Trophoblast cell (in vitro differentiated cells and primary cell): ENCODE data around the gene RALA.

ENCODE experiments used
- DNase-seq, 2 donors: peaks; one replicate each; pipeline ENCODE4 v3.0.0-alpha.2; 2016
- H2AFZ ChIP-seq: 2 replicates; pipeline ENCODE4 v1.6.1; 2013; ENCODE audit warnings: low read length, moderate library complexity, mild to moderate bottlenecking; ENCODE audit not compliant: insufficient read depth, poor library complexity
- H2AK5ac ChIP-seq: 2 replicates; pipeline ENCODE4 v1.6.1; 2013; ENCODE audit warnings: mild to moderate bottlenecking, low read length
- H2BK120ac ChIP-seq: 2 replicates; pipeline ENCODE4 v1.6.1; 2013; ENCODE audit warnings: low read length, mild to moderate bottlenecking, moderate library complexity; ENCODE audit not compliant: insufficient read depth, poor library complexity
- H2BK12ac ChIP-seq: 2 replicates; pipeline ENCODE4 v1.6.1; 2013; ENCODE audit warnings: mild to moderate bottlenecking, low read length, moderate library complexity
- H2BK5ac ChIP-seq: 2 replicates; pipeline ENCODE4 v1.6.1; 2013; ENCODE audit warnings: low read length, low read depth, moderate library complexity, mild to moderate bottlenecking; ENCODE audit not compliant: poor library complexity
- H3K14ac ChIP-seq: 2 replicates; pipeline ENCODE4 v1.6.1; 2013; ENCODE audit warnings: mild to moderate bottlenecking, low read length
- H3K18ac ChIP-seq: 2 replicates; pipeline ENCODE4 v1.6.1; 2013; ENCODE audit warnings: mild to moderate bottlenecking, low read length
- H3K23ac ChIP-seq: 2 replicates; pipeline ENCODE4 v1.6.1; 2013; ENCODE audit warnings: low read length
- H3K27ac ChIP-seq: 2 replicates; pipeline ENCODE4 v1.5.1; 2013; ENCODE audit warnings: low read depth, mild to moderate bottlenecking, inconsistent platforms, low read length, moderate library complexity
- H3K27me3 ChIP-seq: 2 replicates; pipeline ENCODE4 v1.6.1; 2013; ENCODE audit warnings: inconsistent platforms, mild to moderate bottlenecking, low read length, moderate library complexity; ENCODE audit not compliant: insufficient read depth
- H3K36me3 ChIP-seq, 2 experiments: 1 replicate in 1 of 2; 2 replicates in 1 of 2; pipeline ENCODE4 v1.6.1; 2013; ENCODE audit warnings: low read length in 2 of 2, mild to moderate bottlenecking in 2 of 2, moderate library complexity in 1 of 2; ENCODE audit not compliant: insufficient read depth in 2 of 2, control insufficient read depth in 1 of 2
- H3K4ac ChIP-seq: 2 replicates; pipeline ENCODE4 v1.6.1; 2013; ENCODE audit warnings: low read depth, mild to moderate bottlenecking, low read length, moderate library complexity
- H3K4me1 ChIP-seq, 2 experiments: 1 replicate in 1 of 2; 2 replicates in 1 of 2; pipeline ENCODE4 v1.6.1; 2013; ENCODE audit warnings: low read length in 2 of 2, mild to moderate bottlenecking in 2 of 2, moderate library complexity in 1 of 2; ENCODE audit not compliant: insufficient read depth in 2 of 2, control insufficient read depth in 1 of 2
- H3K4me2 ChIP-seq: 2 replicates; pipeline ENCODE4 v1.6.1; 2013; ENCODE audit warnings: inconsistent platforms, mild to moderate bottlenecking, low read length, moderate library complexity
- H3K4me3 ChIP-seq: 2 replicates; pipeline ENCODE4 v1.5.1; 2013; ENCODE audit warnings: mild to moderate bottlenecking, low read depth, low read length, inconsistent platforms
- H3K79me1 ChIP-seq: one replicate; pipeline ENCODE4 v1.6.1; 2013; ENCODE audit warnings: low read length
- H3K79me2 ChIP-seq: 2 replicates; pipeline ENCODE4 v1.6.1; 2013; ENCODE audit warnings: low read length, mild to moderate bottlenecking; ENCODE audit not compliant: control insufficient read depth, insufficient read depth, poor library complexity
- H3K9ac ChIP-seq: 2 replicates; pipeline ENCODE4 v1.6.1; 2013; ENCODE audit warnings: mild to moderate bottlenecking, low read length
- H3K9me3 ChIP-seq: 2 replicates; pipeline ENCODE4 v1.6.1; 2013; ENCODE audit warnings: low read depth, mild to moderate bottlenecking, control low read depth, inconsistent platforms, low read length; ENCODE audit not compliant: insufficient read depth
- H4K12ac ChIP-seq: 2 replicates; pipeline ENCODE4 v1.6.1; 2013; ENCODE audit warnings: low read depth, mild to moderate bottlenecking, low read length, moderate library complexity
- H4K8ac ChIP-seq: 2 replicates; pipeline ENCODE4 v1.6.1; 2013; ENCODE audit warnings: low read depth, mild to moderate bottlenecking, low read length, moderate library complexity
- H4K91ac ChIP-seq: one replicate; pipeline ENCODE4 v1.6.1; 2013; ENCODE audit warnings: low read depth, mild to moderate bottlenecking, low read length, moderate library complexity
- WGBS: extraction: QIAGEN DNeasy Blood & Tissue Kit; methylation state at CpG from one replicate; pipeline ENCODE4 v1.1.7; 2013; ENCODE audit warnings: missing lambda C conversion rate; ENCODE audit not compliant: insufficient read length, insufficient coverage; ENCODE audit errors: extremely low coverage; 5-methylcytosine and 5-hydroxymethylcytosine counted together

The RALA gene

DNA sequence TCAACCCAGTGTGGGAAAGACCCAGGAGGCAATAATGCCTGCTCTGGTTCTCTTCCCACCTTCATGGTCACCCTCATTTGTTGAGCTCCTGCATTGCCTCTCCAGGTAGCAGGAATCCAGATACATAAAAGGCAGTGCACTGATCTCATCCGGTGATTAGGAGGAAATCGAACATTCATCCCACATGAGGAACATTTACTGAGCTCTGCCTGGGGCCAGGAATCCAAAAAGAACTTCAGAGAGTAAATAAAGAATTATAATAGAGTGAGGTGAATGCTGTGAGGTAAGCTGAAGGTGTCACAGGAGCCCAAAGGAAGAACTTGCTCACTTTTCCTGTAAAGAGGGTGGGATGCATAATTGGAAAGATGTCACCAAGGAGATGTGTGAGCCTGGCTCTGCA is 121.2 kb downstream of the RALA start:
- no peak overlapping the region for H2AK5ac ChIP-seq
- H3K18ac ChIP-seq: no peak overlapping the region
- H2AFZ ChIP-seq: no peak overlapping the region
- H3K79me1 ChIP-seq: no peaks in the 10 kb centered on the region
- H3K4me1 ChIP-seq: no peaks in the 10 kb centered on the region
- no peak overlapping the region for H2BK12ac ChIP-seq
- no CpG with 5 or more reads among the region's 2 CpGs for WGBS
- no peak overlapping the region for H3K4me3 ChIP-seq
- H3K79me2 ChIP-seq: no peaks in the 10 kb centered on the region
- H2BK5ac ChIP-seq: no peak overlapping the region
- no peak overlapping the region for H2BK120ac ChIP-seq
- no peak overlapping the region for H3K4me2 ChIP-seq
- no peak overlapping the region for H4K12ac ChIP-seq
- no peak overlapping the region for H3K27ac ChIP-seq
- no peak for DNase-seq
- no peak overlapping the region for H3K4ac ChIP-seq
- no peak overlapping the region for H3K9ac ChIP-seq
- H4K91ac ChIP-seq: no peak overlapping the region
- no peak overlapping the region for H3K23ac ChIP-seq
- H3K14ac ChIP-seq: no peak overlapping the region
- no peaks in the 10 kb centered on the region for H3K9me3 ChIP-seq
- H4K8ac ChIP-seq: no peak overlapping the region
- no peaks in the 10 kb centered on the region for H3K36me3 ChIP-seq
- no peaks in the 10 kb centered on the region for H3K27me3 ChIP-seq

DNA sequence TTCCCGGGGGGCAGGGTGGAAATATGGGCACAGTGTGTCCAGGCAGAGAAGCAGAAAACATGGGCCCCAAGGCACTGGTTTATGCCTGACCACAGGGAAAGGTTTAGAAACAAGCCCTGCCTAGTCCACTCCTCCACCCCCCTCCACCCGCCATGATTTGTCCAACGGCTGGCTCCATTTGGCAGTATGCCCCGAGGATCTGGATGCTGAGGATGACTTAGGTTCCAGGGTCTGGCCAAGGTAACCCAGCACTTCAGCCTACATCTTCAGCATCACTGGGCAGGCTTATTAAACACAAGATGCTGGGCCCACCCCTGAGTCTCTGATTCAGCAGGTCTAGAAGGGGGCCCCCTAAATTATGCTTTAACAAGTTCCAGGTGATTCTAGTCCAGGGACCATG is 121.9 kb downstream of the RALA start:
- Histone ChIP-seq H3K36me3 (no peaks in the 10 kb centered on the region), H3K4ac (no peak overlapping the region), H3K4me1 (no peaks in the 10 kb centered on the region), H4K12ac (no peak overlapping the region), H2BK12ac (no peak overlapping the region), H3K4me2 (no peak overlapping the region), H3K18ac (no peak overlapping the region), H3K9me3 (no peaks in the 10 kb centered on the region), H3K27ac (no peak overlapping the region), H3K79me2 (no peaks in the 10 kb centered on the region), H3K27me3 (no peaks in the 10 kb centered on the region), H2AK5ac (no peak overlapping the region), H3K23ac (no peak overlapping the region), H4K8ac (no peak overlapping the region), H2BK5ac (no peak overlapping the region), H3K79me1 (no peaks in the 10 kb centered on the region), H4K91ac (no peak overlapping the region), H3K9ac (no peak overlapping the region), H3K4me3 (peak overlapping the region; percentile 25), H3K14ac (no peak overlapping the region), H2AFZ (no peak overlapping the region), H2BK120ac (no peak overlapping the region)
- no peak for DNase-seq
- no CpG with 5 or more reads among the region's 4 CpGs for WGBS

- Histone ChIP-seq H2AK5ac (no peak overlapping the region), H3K79me2 (no peaks in the 10 kb centered on the region), H3K23ac (no peak overlapping the region), H3K4me1 (no peaks in the 10 kb centered on the region), H2BK5ac (no peak overlapping the region), H3K4me2 (no peak overlapping the region), H4K8ac (no peak overlapping the region), H2BK12ac (no peak overlapping the region), H4K91ac (no peak overlapping the region), H3K4ac (no peak overlapping the region), H3K27ac (no peak overlapping the region), H3K27me3 (no peaks in the 10 kb centered on the region), H3K4me3 (no peak overlapping the region), H4K12ac (no peak overlapping the region), H3K9me3 (no peaks in the 10 kb centered on the region), H3K14ac (no peak overlapping the region), H3K18ac (no peak overlapping the region), H3K79me1 (no peaks in the 10 kb centered on the region), H3K9ac (no peak overlapping the region), H2AFZ (no peak overlapping the region), H3K36me3 (no peaks in the 10 kb centered on the region), H2BK120ac (no peak overlapping the region)
- WGBS: 100% methylated on average over 1 of the region's 11 CpGs
- DNase-seq: peak; percentile 60 to 79
Observed at GRCh38 chr7:39746103-39746819, 122.9 kb downstream of the RALA start.

GRCh38 chr7:39749177-39749576 is 125.8 kb downstream of the RALA start:
- Histone ChIP-seq H3K18ac (no peak overlapping the region), H2AK5ac (no peak overlapping the region), H4K8ac (no peak overlapping the region), H2AFZ (no peak overlapping the region), H3K23ac (no peak overlapping the region), H3K4me3 (no peak overlapping the region), H3K9ac (no peak overlapping the region), H3K36me3 (no peaks in the 10 kb centered on the region), H3K27me3 (no peaks in the 10 kb centered on the region), H3K27ac (no peak overlapping the region), H3K4ac (no peak overlapping the region), H2BK12ac (no peak overlapping the region), H4K12ac (no peak overlapping the region), H3K9me3 (peaks cover 2% of the 10 kb centered on the region), H2BK5ac (no peak overlapping the region), H4K91ac (no peak overlapping the region), H3K4me1 (no peaks in the 10 kb centered on the region), H3K79me1 (no peaks in the 10 kb centered on the region), H3K14ac (no peak overlapping the region), H2BK120ac (no peak overlapping the region), H3K79me2 (no peaks in the 10 kb centered on the region), H3K4me2 (no peak overlapping the region)
- DNase-seq: peak in 1 of 2 donors; percentile 72
- no CpG with 5 or more reads among the region's 1 CpG for WGBS
